IPS-NIHi7 (cell line): Measurements from ENCODE around the gene ZNF18.
A peak's percentile ranks its signal among the peaks of the same experiment; 100 is the strongest.

ENCODE experiments used
- DNase-seq: peaks from one replicate; pipeline ENCODE4 v3.0.0; 2012; ENCODE audit warnings: mixed read lengths; ENCODE audit errors: extremely low spot score

Gene ZNF18, protein sequence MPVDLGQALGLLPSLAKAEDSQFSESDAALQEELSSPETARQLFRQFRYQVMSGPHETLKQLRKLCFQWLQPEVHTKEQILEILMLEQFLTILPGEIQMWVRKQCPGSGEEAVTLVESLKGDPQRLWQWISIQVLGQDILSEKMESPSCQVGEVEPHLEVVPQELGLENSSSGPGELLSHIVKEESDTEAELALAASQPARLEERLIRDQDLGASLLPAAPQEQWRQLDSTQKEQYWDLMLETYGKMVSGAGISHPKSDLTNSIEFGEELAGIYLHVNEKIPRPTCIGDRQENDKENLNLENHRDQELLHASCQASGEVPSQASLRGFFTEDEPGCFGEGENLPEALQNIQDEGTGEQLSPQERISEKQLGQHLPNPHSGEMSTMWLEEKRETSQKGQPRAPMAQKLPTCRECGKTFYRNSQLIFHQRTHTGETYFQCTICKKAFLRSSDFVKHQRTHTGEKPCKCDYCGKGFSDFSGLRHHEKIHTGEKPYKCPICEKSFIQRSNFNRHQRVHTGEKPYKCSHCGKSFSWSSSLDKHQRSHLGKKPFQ

GRCh38 chr17:11997147-11997971 is at the start of gene ZNF18:
ZNF18 (minus strand) TSS chr17:11997475; CDS start chr17:11992829, 4,646 bp downstream.
- DNase-seq, result peak; percentile 98

DNA sequence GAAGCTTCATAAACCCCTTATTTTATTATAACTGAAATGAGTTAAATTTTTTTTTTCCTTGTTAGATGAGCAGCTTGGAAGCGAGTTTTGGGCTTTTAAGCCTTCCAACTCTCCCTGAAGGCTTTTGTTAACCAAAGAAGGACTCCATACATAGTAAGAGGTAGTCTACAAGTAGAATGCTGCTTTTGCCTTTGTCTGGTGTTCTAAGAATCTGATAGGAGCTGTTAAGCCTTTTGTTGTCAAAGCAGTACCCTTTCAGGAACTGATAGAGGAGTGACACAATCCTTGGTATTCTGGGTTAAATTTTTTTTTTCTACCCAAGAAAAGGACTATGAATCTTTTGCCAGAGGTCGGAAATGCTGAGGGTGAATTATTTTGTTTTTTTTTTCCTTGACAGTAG is 49.5 kb upstream of the ZNF18 start:
- no peak for DNase-seq

GRCh38 chr17:12043702-12044101 is 46.4 kb upstream of the ZNF18 start:
- DNase-seq, result no peak

GRCh38 chr17:12041312-12041711 is 44.0 kb upstream of the ZNF18 start:
- DNase-seq, result no peak

GRCh38 chr17:12040478-12040877 is 43.2 kb upstream of the ZNF18 start:
- DNase-seq, result no peak

- DNase-seq, result no peak
Measured at GRCh38 chr17:12037970-12038369, 40.7 kb upstream of the ZNF18 start.

DNA sequence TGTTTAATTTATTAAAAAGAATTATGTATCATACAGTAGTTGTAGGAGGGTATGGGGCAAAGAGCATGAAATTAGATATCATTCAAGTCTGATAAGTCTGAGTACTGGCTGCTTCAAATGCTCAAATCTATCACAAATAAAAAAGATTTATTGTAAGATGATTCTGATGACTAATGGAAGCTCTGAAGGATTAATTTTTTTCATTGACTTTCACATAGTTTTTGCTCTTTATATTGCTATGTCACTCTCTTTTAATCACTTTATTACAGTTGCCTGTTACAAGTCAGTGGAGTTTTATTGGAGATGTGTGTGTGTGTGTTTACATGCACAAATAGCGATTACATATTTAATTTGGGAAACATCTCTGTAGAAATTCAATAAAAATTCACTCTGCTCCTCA is 38.4 kb upstream of the ZNF18 start:
- DNase-seq, result no peak

DNA sequence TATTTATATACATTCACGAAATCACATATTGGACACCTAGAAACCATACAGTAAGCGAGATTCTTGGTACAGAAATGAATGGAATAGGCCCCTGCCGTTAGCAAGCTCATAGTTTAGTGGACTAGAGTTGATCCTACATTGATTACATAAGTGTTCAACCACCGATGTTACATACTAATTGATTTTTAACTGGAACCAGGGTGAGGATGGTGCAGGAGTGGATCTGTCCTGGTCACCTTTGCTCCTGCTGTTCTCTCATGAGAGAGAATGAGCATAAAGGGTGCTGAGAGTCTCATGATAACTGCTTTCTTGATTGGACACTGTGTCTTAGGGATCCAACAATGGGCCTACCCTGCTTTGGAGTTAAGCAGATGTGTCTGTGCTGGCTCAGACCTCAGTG is 37.3 kb upstream of the ZNF18 start:
- DNase-seq, result no peak

DNA sequence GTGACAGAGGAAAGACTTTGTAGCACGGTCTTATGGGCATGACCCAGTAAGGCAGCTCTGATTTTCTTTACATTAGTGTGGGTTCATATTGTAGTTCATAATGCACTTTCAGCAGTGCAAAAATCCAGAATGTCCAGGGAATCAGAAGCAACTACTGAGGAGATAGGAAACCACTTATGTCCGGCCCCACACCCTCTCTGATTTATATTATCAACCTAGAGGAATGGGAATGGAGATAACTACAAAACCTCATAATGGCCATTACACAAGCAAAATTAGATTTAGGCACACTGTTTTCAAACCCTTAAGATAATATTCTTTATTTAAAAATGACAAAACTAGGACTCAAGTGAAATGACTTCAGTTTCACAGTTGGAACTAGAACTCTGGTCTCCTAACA is 31.3 kb upstream of the ZNF18 start:
- DNase-seq, result no peak

GRCh38 chr17:12027658-12028057 is 30.4 kb upstream of the ZNF18 start:
- no peak for DNase-seq

GRCh38 chr17:12024327-12024726 is 27.1 kb upstream of the ZNF18 start:
- no peak for DNase-seq

- no peak for DNase-seq
Measured at GRCh38 chr17:12022310-12022709, 25.0 kb upstream of the ZNF18 start.

DNA sequence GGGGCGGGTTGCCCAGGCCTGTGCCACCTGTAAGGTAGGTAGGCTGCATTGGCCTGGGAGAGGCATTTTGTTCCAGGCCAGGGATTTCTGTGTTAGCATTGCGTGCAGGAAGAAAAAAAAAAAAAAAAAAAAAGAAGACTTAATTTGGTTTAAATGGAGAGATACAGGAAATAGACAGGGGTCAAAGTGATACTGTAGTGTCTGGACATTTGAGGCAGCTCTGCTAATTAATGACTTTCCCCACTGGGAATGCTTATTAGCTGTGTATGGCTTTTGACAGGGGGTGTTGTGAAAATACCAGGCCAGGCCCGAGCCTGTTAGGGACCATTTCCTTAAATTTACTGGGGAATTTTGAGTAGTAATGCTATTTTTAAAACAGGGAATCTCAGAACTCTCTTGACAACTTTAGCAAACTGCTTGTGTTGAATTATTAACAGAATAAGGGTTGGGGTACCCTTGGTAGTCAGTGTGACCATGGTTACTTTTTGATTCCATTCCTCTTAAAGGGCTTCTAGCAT is 24.4 kb upstream of the ZNF18 start:
- no peak for DNase-seq

GRCh38 chr17:12020642-12021622 is 23.7 kb upstream of the ZNF18 start, which contains the start of gene MAP2K4:
MAP2K4 (plus strand) TSS chr17:12020877; CDS start chr17:12020887, 10 bp downstream.
- DNase-seq, result peak; percentile 99

DNA sequence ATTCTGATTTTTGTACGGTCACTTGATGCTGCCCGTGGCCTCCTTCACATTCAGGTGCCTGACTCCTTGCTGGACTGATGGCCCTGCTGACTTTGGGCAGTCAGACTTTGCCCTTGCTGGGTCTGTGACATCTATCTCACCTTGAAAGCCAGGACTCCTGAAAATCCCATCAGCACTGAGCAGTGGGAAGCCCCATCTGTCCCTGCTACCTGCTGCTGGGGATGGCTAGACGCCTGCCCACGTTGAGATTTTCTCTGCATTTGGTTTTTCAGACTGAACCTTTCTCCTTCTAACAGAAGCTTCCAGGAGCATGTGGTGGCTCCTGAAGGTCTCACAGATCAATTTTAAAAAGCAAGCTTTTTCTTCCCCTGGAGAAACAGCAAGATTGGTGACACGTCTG is 10.2 kb upstream of the ZNF18 start:
- no peak for DNase-seq

- DNase-seq, result no peak
Measured at GRCh38 chr17:11999696-12000095, 2.4 kb upstream of the ZNF18 start.

DNA sequence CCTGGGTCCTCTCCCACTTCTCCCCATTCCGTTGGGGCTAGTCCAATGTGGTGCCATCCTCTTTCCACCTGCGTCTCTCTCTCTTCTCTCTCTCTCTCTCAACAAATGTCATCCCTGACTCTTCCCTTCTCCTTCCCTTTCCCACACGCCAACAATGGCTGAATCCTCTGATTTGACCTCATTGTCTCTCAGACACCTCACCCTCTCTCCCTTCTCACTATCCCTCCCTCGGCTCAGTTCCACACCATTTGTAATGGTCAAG is 628 bp upstream of the ZNF18 start:
- DNase-seq, result no peak

GRCh38 chr17:11996722-11997146 is 541 bp downstream of the ZNF18 start:
- DNase-seq, result no peak

- DNase-seq, result no peak
Measured at GRCh38 chr17:11991461-11991860, 5.8 kb downstream of the ZNF18 start.

DNA sequence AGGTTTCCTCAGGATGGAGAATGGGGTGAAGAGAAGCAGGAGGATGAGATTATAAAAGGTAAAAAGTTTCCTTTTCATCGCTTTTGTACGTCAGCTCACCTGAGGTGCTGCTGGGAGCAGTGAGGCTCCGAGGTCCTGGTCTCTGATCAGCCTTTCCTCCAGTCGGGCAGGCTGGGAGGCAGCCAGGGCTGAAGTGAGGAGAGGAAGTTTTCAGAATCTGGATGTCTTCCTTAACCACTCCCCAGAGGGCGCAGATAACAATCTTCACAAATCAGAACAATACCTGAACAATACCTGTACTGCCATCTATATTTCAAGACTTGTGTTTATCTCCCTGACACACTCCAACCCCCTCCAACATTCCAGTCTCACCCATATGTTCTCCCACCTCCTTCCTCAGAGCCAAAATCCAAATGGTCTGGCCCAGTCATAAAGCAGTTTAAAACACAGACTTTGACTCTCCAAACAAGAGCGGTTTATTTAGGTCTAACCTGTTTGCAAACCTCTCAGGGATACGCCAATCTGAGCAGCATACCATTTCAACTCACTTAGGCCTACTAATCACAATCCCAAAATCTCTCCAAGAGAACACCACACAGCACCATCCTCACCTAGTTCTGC is 6.8 kb downstream of the ZNF18 start:
- no peak for DNase-seq

DNA sequence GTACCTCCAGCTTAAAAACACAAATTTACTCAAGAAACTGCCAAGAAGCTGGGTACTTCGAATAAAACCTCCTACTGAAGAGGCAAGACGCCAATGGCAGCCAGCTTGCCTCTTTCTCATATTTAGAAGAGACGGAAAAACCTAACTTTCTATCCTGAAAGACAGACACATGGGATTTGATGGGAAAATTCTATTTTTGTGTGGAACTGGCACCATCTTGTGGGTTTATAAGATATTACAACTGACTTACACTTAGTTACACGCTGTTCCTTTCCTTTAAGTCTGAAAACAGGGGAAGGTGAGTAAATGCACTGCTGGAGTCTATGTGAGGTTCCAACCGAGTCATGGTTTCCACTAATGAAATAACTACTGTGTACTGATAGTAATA is 10.3 kb downstream of the ZNF18 start:
- DNase-seq, result peak; percentile 41
